Naive thymus-derived CD4-positive, alpha-beta T cell (primary cell): ENCODE data around the gene SLC4A1AP. TPM values are rescaled to one million over a fixed set of nuclear protein-coding genes. Genes with fewer than 3 reads are reported as not detected.
"Not testable (repeated sequence)": the region's sequence is repeated elsewhere in the genome, so short reads cannot be mapped to it uniquely, and the experiment has no call there.

Experiments
- ATAC-seq: fragments of 150-1000 bp; cut with Tn5 transposase; 2 replicates; pipeline ENCODE4 v1.10.0; 2021; ENCODE audit warnings: mild to moderate bottlenecking, moderate library complexity
- CTCF ChIA-PET: fragments of 350-600 bp; sonication (Branson Sonifier 250); formaldehyde crosslinking; loops from one replicate; lab custom pipeline; 2021; ENCODE audit warnings: antibody characterized with exemption; lab: Charles Lee
- POLR2A ChIA-PET: fragments of 350-600 bp; sonication (Branson Sonifier 250); formaldehyde crosslinking; loops from one replicate; lab custom pipeline; 2021; ENCODE audit warnings: antibody characterized with exemption, inconsistent platforms; lab: Charles Lee
- DNase-seq, 9 donors: peaks; one replicate each; pipeline versions ENCODE4 v3.0.0 to v3.0.0-alpha.2; 2020 to 2022; ENCODE audit warnings: mixed read lengths in 1 of 9
- H3K27ac ChIP-seq: one replicate; pipeline ENCODE4 v1.7.0; 2013; ENCODE audit warnings: mild to moderate bottlenecking, low read depth, low read length, moderate library complexity
- H3K27me3 ChIP-seq, 2 donors: one replicate each; pipeline ENCODE4 v1.7.0; 2013; ENCODE audit warnings: low read length in 2 of 2, mild to moderate bottlenecking in 2 of 2, moderate library complexity in 2 of 2; ENCODE audit not compliant: control insufficient read depth in 2 of 2, insufficient read depth in 2 of 2
- H3K36me3 ChIP-seq, 3 experiments: 1 replicate in 2 of 3; 2 replicates in 1 of 3; pipeline ENCODE4 v1.7.0; 2013; ENCODE audit warnings: low read length in 3 of 3, mild to moderate bottlenecking in 3 of 3, moderate library complexity in 1 of 3; ENCODE audit not compliant: insufficient read depth in 3 of 3, control insufficient read depth in 2 of 3
- H3K4me1 ChIP-seq, 2 donors: one replicate each; pipeline ENCODE4 v1.7.0; 2013; ENCODE audit warnings: low read length in 2 of 2, mild to moderate bottlenecking in 2 of 2, moderate library complexity in 1 of 2; ENCODE audit not compliant: control insufficient read depth in 2 of 2, insufficient read depth in 2 of 2
- H3K4me3 ChIP-seq: 2 replicates; pipeline ENCODE4 v1.7.0; 2013; ENCODE audit warnings: mild to moderate bottlenecking, low read length
- H3K9me3 ChIP-seq, 3 experiments: 1 replicate in 2 of 3; 2 replicates in 1 of 3; pipeline ENCODE4 v1.7.0; 2013; ENCODE audit warnings: low read length in 3 of 3; ENCODE audit not compliant: control insufficient read depth in 2 of 3
- H3K27ac Mint-ChIP-seq, 9 donors: one replicate each; pipeline ENCODE4 v1.8.0; 2020 to 2022; ENCODE audit warnings: mixed read lengths in 9 of 9, mild to moderate bottlenecking in 8 of 9, moderate library complexity in 5 of 9, inconsistent platforms in 2 of 9
- H3K27me3 Mint-ChIP-seq, 5 donors: one replicate each; pipeline ENCODE4 v1.8.0; 2021 to 2022; ENCODE audit warnings: mixed read lengths in 5 of 5, mild to moderate bottlenecking in 1 of 5
- H3K36me3 Mint-ChIP-seq, 5 donors: one replicate each; pipeline ENCODE4 v1.8.0; 2020 to 2022; ENCODE audit warnings: mixed read lengths in 5 of 5, mild to moderate bottlenecking in 3 of 5, inconsistent platforms in 1 of 5
- H3K4me1 Mint-ChIP-seq, 7 donors: one replicate each; pipeline ENCODE4 v1.8.0; 2020 to 2022; ENCODE audit warnings: mixed read lengths in 7 of 7, mild to moderate bottlenecking in 3 of 7, inconsistent platforms in 1 of 7
- H3K4me3 Mint-ChIP-seq, 10 donors: one replicate each; pipeline ENCODE4 v1.8.0; 2020 to 2022; ENCODE audit warnings: mild to moderate bottlenecking in 10 of 10, mixed read lengths in 10 of 10, moderate library complexity in 6 of 10, inconsistent platforms in 2 of 10
- H3K9me3 Mint-ChIP-seq, 11 donors: one replicate each; pipeline ENCODE4 v1.8.0; 2020 to 2022; ENCODE audit warnings: mixed read lengths in 11 of 11, mild to moderate bottlenecking in 4 of 11, inconsistent platforms in 1 of 11, moderate library complexity in 1 of 11
- intact Hi-C, 2 donors: fragments of 100-400 bp; cut with micrococcal nuclease; formaldehyde crosslinking; loops; one replicate each; pipeline ENCODE4 v1.15.1; 2023
- polyA plus RNA-seq, 2 donors: library from polyadenylated mRNA; unstranded; fragments of 300-500 nt; fragmentation: Illumina TruSeq; gene quantifications; one replicate each; pipeline ENCODE4 v1.2.3, GENCODE V29; 2021
- total RNA-seq, 6 experiments: library from RNA in 5 of 6; stranded (reverse) in 5 of 6; gene quantifications; 1 replicate in 5 of 6; 2 replicates in 1 of 6; pipeline ENCODE4 v1.2.3 and lab custom pipeline; 2021 to 2026

SLC4A1AP gene
- total and polyA plus RNA-seq, 7 experiments from 2014 or later, result 14.7 to 37.6 (median 24.7) TPM

DNA sequence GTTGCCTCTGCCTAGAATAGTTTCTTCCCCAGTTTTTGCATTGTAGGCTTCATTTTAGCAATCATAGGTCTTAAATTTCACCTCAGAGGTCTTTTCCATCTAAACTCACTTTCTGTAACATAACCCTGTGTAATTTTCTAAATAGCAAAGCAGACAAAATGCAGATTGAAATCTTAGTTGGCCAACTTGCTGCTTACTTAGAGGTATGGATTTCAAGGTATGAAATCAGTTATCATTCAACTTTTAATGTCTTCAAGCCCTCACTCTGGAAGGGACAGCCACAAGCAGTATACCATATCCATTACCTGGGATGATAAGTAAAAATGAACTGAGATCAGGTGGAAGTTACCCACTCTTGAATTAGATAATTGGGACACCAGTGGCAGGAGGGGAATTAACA lies 38.7 kb upstream of the SLC4A1AP start:
- Histone ChIP-seq H3K27me3 (no peaks in the 10 kb centered on the region), H3K4me3 (no peak overlapping the region), H3K4me1 (peaks cover 11 to 13% of the 10 kb centered on the region in 2 donors), H3K36me3 (peaks cover 12 to 48% (median 20%) of the 10 kb centered on the region in 3 experiments), H3K27ac (no peak overlapping the region), H3K9me3 (no peaks in the 10 kb centered on the region)
- H3K4me3 Mint-ChIP-seq, result no peak overlapping the region
- H3K27ac Mint-ChIP-seq, result peak overlapping the region in 3 of 9 donors; percentile 1 to 5 (median 5)
- ATAC-seq, result no peak
- H3K36me3 Mint-ChIP-seq, result peaks cover 16 to 36% (median 22%) of the 10 kb centered on the region in 5 donors
- intact Hi-C loops, result loop anchor here in 1 of 2 donors (5.0 to 10.0 kb wide), 2 partner anchors 550 to 1127 kb away; partner anchors contain the start of genes EMILIN1, OST4 and PPP1CB
- no peaks in the 10 kb centered on the region for H3K9me3 Mint-ChIP-seq
- peaks cover 0 to 20% (median 0%) of the 10 kb centered on the region in 7 donors for H3K4me1 Mint-ChIP-seq
- no peak for DNase-seq
- H3K27me3 Mint-ChIP-seq, result no peaks in the 10 kb centered on the region
- ChIA-PET POLR2A (no interaction called here), CTCF (no interaction called here)

GRCh38 chr2:27626323-27626722 lies 37.4 kb upstream of the SLC4A1AP start:
- Histone ChIP-seq H3K4me1 (peaks cover 11 to 13% of the 10 kb centered on the region in 2 donors), H3K36me3 (peaks cover 11 to 46% (median 18%) of the 10 kb centered on the region in 3 experiments)
- H3K27ac ChIP-seq, DNase-seq, POLR2A ChIA-PET, H3K9me3 Mint-ChIP-seq, H3K27me3 Mint-ChIP-seq, H3K4me3 Mint-ChIP-seq, CTCF ChIA-PET, ATAC-seq, H3K27me3 ChIP-seq, H3K4me3 ChIP-seq, H3K9me3 ChIP-seq: not testable (repeated sequence)
- intact Hi-C loops, result loop anchor here in 1 of 2 donors (5.0 to 10.0 kb wide), 2 partner anchors 552 to 1126 kb away; partner anchors contain the start of genes EMILIN1, OST4 and PPP1CB
- Mint-ChIP-seq H3K36me3 (peaks cover 19 to 31% (median 20%) of the 10 kb centered on the region in 5 donors), H3K27ac (peak overlapping the region in 4 of 9 donors; percentile 14 to 65 (median 32)), H3K4me1 (peaks cover 0 to 28% (median 9%) of the 10 kb centered on the region in 7 donors)

DNA sequence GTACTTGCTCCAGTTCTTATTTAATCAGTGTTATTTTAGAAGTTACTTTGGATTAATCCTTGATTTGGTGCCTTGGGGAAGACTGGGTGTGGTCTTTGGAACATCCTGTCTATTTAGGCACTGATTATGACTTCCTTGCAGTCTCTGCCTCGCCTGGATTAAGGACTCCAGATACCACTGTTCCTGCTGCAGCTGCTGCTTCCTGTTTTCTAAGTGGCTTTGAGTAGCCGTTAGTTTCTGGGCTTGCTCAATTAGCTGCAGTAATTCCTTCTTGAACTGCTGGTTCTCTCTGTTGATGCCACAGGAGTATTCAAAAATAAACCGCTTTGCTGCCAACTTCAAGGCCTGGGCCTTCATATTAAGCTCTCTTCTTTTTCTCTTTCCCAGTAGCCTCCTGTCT lies 36.8 kb upstream of the SLC4A1AP start:
- intact Hi-C loops, result loop anchor here in 1 of 2 donors (5.0 to 10.0 kb wide), 2 partner anchors 552 to 1125 kb away; partner anchors contain the start of genes EMILIN1, OST4 and PPP1CB
- H3K4me3 Mint-ChIP-seq, result peak overlapping the region in 1 of 10 donors; percentile 12
- H3K9me3 Mint-ChIP-seq, H3K27ac ChIP-seq, POLR2A ChIA-PET, CTCF ChIA-PET, H3K4me3 ChIP-seq, DNase-seq, H3K27me3 Mint-ChIP-seq, H3K27me3 ChIP-seq, H3K9me3 ChIP-seq, ATAC-seq: not testable (repeated sequence)
- peak overlapping the region in 6 of 9 donors; percentile 16 to 76 (median 65) for H3K27ac Mint-ChIP-seq
- peaks cover 11 to 13% of the 10 kb centered on the region in 2 donors for H3K4me1 ChIP-seq
- peaks cover 14 to 31% (median 22%) of the 10 kb centered on the region in 5 donors for H3K36me3 Mint-ChIP-seq
- H3K4me1 Mint-ChIP-seq, result peaks cover 0 to 29% (median 15%) of the 10 kb centered on the region in 7 donors
- peaks cover 10 to 46% (median 20%) of the 10 kb centered on the region in 3 experiments for H3K36me3 ChIP-seq

- intact Hi-C loops, result loop anchor here (1.0 to 10.0 kb wide), 12 partner anchors 35 to 1124 kb away; partner anchors contain the start of genes EIF2B4 (in 2 of the 2), NRBP1 (in 2 of the 2), OST4 (in 2 of the 2) and PPM1G (in 2 of the 2)
- Mint-ChIP-seq H3K9me3 (no peaks in the 10 kb centered on the region), H3K36me3 (peaks cover 9 to 26% (median 18%) of the 10 kb centered on the region in 5 donors), H3K4me3 (no peak overlapping the region), H3K27ac (peak overlapping the region in 5 of 9 donors; percentile 16 to 72 (median 59)), H3K27me3 (no peaks in the 10 kb centered on the region), H3K4me1 (peaks cover 1 to 33% (median 22%) of the 10 kb centered on the region in 7 donors)
- ATAC-seq (peak; percentile 13), DNase-seq (peak in 1 of 9 donors; percentile 12)
- ChIA-PET POLR2A (interaction anchor here (0.8 to 1.5 kb wide), 6 partner anchors 36 to 262 kb away, joined by 3 to 7 read pairs (median 4); partner anchors contain the start of genes BABAM2, PPM1G, RBKS and SLC4A1AP), CTCF (no interaction called here)
- H3K27ac ChIP-seq, result peak overlapping the region; percentile 92
- peaks cover 11 to 13% of the 10 kb centered on the region in 2 donors for H3K4me1 ChIP-seq
- no peaks in the 10 kb centered on the region for H3K27me3 ChIP-seq
- peaks cover 8 to 44% (median 9%) of the 10 kb centered on the region in 3 experiments for H3K36me3 ChIP-seq
- no peaks in the 10 kb centered on the region for H3K9me3 ChIP-seq
- H3K4me3 ChIP-seq, result peak overlapping the region; percentile 92
Observed at GRCh38 chr2:27627963-27628766, 35.5 kb upstream of the SLC4A1AP start.

DNA sequence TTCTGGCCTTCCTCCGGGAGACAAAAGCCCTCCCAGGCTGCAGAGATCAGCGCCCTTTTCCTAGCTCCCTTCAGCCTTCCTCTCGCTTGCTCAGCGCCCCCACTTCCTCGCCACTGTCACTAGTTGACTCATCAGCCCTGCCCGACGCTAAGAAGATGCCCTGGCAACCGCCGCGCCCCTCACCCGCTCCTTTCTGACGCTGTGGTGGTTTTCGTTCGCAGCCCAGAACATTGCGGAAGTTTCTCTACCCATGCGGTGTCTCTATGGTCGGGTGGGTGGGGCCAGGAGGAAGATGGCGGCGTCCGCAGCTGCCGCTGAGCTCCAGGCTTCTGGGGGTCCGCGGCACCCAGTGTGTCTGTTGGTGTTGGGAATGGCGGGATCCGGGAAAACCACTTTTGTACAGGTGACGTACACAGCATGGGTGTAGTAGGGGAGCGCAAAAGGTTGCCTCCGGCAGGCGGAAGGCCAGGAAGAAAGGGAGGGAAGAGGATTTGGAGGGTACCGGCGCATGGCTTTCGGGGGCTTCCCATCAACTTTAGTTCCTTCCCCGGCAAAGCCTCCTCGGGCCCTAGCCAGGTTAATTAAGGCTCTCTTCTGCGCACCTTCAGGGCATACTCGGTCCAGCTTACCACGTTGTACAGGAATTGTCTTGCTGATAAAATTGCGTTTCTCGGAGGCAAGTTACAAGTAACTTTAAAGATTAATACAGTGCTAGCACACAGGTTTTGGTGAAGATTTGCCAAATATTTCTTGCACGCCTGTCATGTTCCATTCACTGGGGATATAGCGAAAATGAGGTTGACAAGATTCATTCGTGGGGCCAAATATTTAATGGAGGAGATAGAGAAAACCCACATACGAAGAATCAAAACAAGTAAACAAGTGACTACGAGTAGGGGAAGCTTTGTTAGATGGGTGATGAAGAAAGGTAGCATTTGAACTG lies 34.7 kb upstream of the SLC4A1AP start, which contains the start of the genes CCDC121 and GPN1:
CCDC121 (minus strand) TSS at position 246 of the 943 bp plus-strand sequence. CDS start 1,213 bp downstream, outside the sequence.
GPN1 (plus strand) TSS at position 284 of the 943 bp plus-strand sequence; CDS start at position 293, 9 bp downstream.
- H3K27ac Mint-ChIP-seq, result peak within 1 kb of the TSS in 5 of 9 donors; percentile 16 to 72 (median 59)
- CTCF ChIA-PET, result no interaction called here

More for the DNA sequence above, 34.7 kb upstream of the SLC4A1AP start, which contains the start of the genes CCDC121 and GPN1:
- Histone ChIP-seq H3K36me3 (peaks cover 8 to 38% (median 9%) of the 10 kb centered on the region in 3 experiments), H3K27me3 (no peaks in the 10 kb centered on the region), H3K4me1 (peaks cover 11 to 13% of the 10 kb centered on the region in 2 donors), H3K27ac (peak within 1 kb of the TSS; percentile 92), H3K9me3 (no peaks in the 10 kb centered on the region), H3K4me3 (peak within 1 kb of the TSS; percentile 92)
- POLR2A ChIA-PET, result interaction anchor here (0.6 to 1.5 kb wide), 10 partner anchors 29 to 579 kb away, joined by 3 to 7 read pairs (median 3); partner anchors contain the start of genes BABAM2, PPM1G, RBKS and SLC4A1AP
- peak; percentile 79 to 96 (median 93) for DNase-seq
- intact Hi-C loops, result loop anchor here (1.0 to 10.0 kb wide), 12 partner anchors 34 to 1123 kb away; partner anchors contain the start of genes EIF2B4 (in 2 of the 2), IFT172 (in 2 of the 2), NRBP1 (in 2 of the 2) and OST4 (in 2 of the 2)
- Mint-ChIP-seq H3K36me3 (peaks cover 5 to 26% (median 18%) of the 10 kb centered on the region in 5 donors), H3K27me3 (no peaks in the 10 kb centered on the region), H3K4me1 (peaks cover 1 to 33% (median 22%) of the 10 kb centered on the region in 7 donors), H3K9me3 (peaks cover 0 to 1% (median 0%) of the 10 kb centered on the region in 11 donors), H3K4me3 (no peak within 1 kb of the TSS)
- peak; percentile 99 for ATAC-seq
